ENCODE results near the gene STAT3.
A peak's percentile ranks its signal among the peaks of the same experiment; 100 is the strongest.
"Not testable (repeated sequence)": the region's sequence is repeated elsewhere in the genome, so short reads cannot be mapped to it uniquely, and the experiment has no call there.

The STAT3 gene

DNA sequence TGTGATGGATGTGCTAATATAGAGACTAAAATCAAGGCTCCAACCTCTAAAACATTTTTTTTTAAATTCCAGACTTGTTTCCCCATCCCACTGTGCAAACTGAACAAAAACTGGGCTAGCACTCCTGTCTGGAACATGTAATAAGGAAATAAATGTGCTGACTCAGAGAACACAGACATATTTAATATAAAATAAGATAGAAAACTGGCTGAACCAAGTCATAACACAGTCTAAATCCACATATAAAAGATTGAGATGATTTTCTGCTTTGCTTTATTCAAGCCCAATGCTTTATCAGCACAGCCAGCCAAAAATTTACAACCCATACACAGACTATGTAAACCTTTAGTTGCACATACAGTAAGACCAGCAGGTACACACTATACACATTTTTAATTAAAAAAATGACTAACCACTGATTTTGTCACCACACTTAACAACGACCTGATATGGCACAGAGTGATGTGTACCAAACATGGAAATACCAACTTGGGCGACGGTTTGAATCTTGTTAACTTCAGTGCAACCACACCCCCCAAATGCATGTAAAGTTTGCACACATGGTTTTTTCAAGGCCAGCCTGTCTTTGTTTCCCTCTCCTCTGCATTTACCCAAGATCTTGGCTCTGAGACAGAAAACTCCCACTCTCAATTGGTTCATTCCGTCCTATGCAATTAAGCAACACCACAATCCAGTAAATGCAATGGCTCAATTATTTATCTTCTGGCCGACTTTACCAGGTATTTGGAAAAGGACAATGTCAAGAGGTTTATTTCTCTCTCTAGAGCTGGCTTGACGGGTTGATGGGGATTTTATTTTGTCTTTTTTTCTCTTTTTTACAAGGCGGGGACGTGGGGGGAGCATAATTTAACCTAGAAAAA, 1.2 kb downstream of the STAT3 start:
- DNase-seq (ENCODE audit: low read depth), result peak; percentile 61

DNA sequence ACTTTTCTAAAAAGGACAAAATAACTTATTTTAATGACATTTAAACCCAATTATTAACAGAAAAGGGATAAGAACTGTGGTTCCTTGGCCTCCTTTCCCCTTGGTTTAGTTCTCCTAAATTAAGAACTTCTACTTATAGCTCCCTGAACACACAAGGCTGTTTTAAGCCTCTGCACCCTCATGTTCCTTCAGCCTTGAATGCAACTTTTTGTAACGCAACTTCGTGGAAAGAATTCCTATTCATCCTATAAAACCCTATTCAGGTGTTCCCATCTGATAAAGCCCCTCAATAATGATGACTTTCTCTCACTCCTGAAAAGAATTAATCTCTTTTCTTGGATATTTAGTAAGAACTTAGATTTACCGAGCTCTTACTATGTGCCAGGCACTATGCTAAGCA, 6.3 kb downstream of the STAT3 start:
- DNase-seq (ENCODE audit: low read depth), result no peak

- no peak for DNase-seq (ENCODE audit: low read depth)
Measured at GRCh38 chr17:42380935-42381334, 7.3 kb downstream of the STAT3 start.

- no peak for DNase-seq (ENCODE audit: low read depth)
Measured at GRCh38 chr17:42378959-42379594, 9.2 kb downstream of the STAT3 start.

DNA sequence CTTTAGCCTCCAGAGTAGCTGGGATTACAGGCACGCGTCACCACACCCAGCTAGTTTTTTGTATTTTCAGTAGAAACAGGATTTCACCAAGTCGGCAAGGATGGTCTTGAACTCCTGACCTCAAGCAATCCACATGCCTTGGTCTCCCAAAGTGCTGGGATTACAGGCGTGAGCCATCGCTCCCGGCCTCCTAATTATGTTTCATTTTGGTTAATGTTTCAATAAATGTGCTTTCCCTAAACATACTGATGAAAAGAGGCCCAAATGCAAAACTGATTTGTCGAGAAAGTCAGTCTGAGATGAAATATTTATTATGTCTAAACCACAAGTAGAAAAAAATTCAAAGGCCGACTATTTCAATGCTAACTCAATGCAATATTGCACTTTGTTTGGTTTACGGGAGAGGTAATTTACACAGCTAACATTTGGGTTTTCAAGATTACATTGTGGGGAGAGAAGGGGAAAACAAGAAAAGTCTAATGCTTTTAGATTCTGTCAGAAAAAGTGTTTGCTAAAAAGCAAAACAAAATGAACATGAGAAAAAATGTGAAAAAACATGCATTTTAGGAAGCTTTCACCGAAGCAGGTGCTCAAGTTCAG, 9.8 kb downstream of the STAT3 start:
- no peak for DNase-seq (ENCODE audit: low read depth)

GRCh38 chr17:42373896-42374295, 14.3 kb downstream of the STAT3 start:
- DNase-seq (ENCODE audit: low read depth), result no peak

- DNase-seq (ENCODE audit: low read depth), result no peak
Measured at GRCh38 chr17:42372142-42372541, 16.1 kb downstream of the STAT3 start.

DNA sequence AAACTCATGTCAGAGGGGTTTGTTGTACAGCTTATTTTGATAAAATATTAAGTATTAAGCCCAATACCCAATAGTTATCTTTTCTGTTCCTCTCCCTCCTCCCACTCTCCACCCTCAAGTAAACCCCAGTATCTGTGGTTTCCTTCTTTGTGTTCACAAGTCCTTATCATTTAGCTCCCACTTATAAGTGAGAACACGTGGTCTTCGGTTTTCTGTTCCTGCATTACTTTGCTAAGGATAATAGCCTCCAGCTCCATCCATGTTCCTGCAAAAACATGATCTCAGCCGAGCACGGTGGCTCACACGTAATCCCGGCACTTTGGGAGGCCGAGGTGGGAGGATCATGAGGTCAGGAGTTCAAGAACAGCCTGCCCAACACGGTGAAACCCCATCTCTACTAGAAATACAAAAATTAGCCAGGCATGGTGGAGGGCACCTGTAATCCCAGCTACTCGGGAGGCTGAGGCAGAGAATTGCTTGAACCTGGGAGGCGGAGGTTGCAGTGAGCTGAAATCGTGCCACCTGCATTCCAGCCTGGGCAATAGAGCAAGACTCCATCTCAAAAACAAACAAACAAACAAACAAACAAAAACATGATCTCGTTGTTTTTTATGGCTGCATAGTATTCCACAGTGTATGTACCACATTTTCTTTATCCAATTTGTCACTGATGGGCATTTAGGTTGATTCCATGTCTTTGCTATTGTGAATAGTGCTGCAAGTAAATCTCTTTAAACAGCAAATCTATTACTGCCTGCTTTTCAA, 19.3 kb downstream of the STAT3 start:
- DNase-seq (ENCODE audit: low read depth), result not testable (repeated sequence)

DNA sequence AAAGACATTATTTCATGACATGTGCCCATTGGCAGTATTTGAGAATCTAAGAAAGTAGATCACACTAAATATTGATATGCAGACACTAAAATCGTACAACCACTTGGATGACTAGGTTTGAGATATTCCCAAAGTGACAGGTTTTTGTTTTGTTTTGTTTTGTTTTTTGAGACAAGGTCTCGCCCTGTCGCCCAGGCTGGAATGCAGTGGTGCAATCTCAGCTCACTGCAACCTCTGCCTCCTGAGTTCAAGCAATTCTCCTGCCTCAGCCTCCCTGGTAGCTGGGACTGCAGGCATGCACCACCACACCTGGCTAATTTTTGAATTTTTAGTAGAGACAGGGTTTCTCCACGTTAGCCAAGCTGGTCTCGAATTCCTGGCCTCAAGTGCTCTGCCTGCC, 19.9 kb downstream of the STAT3 start:
- not testable (repeated sequence) for DNase-seq (ENCODE audit: low read depth)

GRCh38 chr17:42366176-42367023, 21.8 kb downstream of the STAT3 start:
- not testable (repeated sequence) for DNase-seq (ENCODE audit: low read depth)

- no peak for DNase-seq (ENCODE audit: low read depth)
Measured at GRCh38 chr17:42365136-42365535, 23.1 kb downstream of the STAT3 start.

DNA sequence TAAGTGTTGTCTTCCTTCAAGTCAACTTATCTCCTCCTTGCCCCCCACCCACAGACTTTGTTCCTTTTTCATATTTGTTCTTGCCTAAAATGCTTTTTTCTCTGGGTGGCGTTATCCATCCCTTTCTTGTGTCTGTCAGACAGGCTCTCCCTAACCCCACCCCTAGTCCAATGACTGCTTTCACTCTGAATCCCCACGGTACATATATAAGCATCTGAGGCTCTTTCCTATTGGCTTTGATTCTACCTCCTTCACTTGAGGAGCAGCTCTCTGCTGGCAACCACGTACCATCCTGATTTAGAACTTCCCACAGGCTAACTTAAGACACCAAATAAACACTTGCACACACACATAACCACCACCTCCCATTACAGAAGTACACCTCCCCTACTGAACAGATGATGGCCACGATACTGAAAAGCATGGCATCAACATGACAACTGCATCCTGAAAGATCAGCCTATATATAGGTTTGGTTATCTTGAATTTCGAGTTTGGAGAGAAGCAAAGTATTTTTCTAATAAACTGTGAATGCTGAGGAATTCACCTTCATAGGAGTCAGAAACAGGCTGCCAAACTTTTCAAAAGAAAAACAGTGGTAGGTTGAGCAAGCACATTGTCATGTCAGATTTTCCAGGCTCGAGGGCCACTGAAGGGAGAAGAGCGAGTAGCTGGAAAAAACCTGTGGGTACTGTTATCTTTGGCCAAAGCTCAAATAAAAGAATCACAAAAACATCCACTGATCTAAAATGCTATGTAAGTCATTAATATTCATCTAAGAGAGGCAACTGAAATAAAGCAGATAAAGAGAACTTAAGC, 24.3 kb downstream of the STAT3 start:
- no peak for DNase-seq (ENCODE audit: low read depth)

- no peak for DNase-seq (ENCODE audit: low read depth)
Measured at GRCh38 chr17:42363231-42363630, 25.0 kb downstream of the STAT3 start.

DNA sequence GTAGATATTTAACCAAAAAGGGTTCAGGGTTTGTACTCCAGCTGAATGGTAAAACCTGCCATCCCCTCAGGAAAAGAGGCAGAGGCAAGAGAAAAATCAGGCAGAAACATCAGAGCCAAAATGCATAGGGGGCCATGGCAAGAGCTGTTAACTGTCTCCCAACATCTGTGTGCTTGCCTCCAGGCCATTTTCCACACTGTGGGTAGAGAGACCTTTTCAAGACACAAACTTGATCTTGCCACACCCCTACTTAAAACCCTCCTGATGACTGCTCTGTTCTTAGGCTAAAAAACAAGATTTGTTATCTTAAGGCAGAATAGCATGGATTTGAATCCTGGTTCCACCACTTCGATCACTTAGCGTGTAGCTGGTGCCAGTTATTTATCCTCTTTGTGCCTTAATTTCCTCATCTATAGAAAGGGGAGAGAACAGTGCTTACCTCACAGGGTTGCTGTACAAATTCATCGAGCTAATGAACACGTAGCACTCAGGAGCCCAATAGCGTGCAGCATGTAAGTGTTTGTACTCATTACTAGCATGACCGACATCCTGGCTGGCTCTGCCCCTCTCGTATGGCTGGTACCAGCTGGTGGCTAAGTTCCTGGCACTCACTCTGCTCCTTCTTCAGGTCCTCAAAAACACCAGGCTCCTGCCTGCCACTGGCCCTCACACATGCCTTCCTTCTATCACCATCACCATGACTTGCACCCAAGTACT, 25.8 kb downstream of the STAT3 start:
- no peak for DNase-seq (ENCODE audit: low read depth)

DNA sequence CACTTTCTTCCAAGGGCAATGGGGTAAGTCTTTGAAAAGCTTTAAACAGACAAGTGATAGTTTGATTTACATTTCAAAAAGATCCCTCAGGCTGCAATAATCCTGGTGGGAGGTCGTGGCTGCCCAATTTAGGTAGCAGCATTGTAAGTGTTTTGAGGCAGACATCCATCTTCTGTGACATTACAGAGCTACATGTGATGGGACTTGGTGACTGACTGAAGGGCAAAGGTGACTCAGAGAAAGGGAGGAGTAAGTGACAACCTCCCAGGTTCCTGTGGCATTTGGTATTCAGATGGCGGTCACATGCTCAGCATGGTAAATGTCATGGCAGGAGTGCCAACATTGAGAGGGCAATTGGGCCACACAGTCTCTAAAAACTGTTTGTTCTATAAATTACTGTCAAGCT, 26.5 kb downstream of the STAT3 start:
- DNase-seq (ENCODE audit: low read depth), result no peak

DNA sequence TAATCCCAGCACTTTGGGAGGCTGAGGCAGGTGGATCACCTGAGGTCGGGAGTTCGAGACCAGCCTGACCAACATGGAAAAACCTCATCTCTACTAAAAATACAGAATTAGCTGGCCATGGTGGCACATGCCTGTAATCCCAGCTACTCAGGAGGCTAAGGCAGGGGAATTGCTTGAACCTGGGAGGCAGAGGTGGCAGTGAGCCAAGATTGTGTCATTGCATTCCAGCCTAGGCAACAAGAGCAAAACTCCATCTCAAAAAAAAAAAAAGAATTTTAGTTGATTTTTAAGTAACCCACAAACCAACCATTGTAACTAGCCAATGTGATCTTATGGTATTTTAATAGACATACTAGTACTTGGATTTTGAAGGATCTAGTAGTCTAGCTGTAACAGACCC, 27.9 kb downstream of the STAT3 start:
- DNase-seq (ENCODE audit: low read depth), result not testable (repeated sequence)

- no peak for DNase-seq (ENCODE audit: low read depth)
Measured at GRCh38 chr17:42359133-42359532, 29.1 kb downstream of the STAT3 start.

- no peak for DNase-seq (ENCODE audit: low read depth)
Measured at GRCh38 chr17:42358434-42358833, 29.8 kb downstream of the STAT3 start.

DNA sequence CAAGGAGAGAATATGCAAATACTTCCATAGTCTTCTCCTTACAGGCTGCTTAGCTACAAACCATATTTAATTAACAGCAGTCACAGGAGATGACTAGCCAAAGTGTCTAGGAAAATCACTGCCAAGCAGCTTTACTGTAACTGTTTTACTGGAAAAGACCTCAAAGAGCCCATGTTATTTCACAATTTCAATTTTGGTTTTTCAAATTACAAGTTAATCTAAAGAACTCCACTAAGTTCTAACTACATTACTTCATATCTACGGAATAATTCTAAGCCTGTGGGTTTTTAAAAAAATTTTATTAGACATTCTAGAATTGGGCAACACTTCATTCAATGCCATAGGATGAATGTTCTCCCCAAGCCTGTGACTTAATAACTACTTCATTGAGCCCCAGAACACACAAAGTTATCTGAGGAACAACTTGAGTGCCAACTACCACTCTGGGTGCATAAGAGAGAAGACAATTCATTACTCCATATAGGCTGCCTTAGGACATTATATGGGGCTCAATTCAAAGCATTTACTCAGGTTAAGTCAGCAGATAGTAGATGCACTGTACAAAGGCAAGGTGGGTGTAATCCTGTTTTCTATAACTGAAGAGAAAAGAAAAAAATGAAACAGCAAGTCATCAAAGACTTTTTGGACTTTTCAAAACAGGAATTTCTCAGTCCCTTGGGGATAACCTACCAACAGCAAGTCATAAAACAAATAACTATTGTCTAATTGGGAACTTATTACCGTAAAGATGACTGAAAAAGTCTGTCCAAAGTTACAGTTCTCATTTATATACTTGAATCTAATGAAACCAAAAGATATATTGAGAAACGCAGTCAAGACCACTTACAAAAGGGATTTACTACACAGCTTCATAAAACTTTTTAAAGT, 33.0 kb downstream of the STAT3 start:
- DNase-seq (ENCODE audit: low read depth), result peak; percentile 44

Measured in fibroblast of the conjunctiva (primary cell).